KOPT-K1 (cell line): ENCODE results near the gene PAQR5.

Experiments
- H3K27ac ChIP-seq: fragments of 200-600 bp; sonication (generic); 2 replicates; pipeline ENCODE4 v1.5.1; 2016; ENCODE audit warnings: antibody characterized with exemption, mild to moderate bottlenecking, low read depth, low read length; ENCODE audit not compliant: poor library complexity, severe bottlenecking
- H3K36me3 ChIP-seq: fragments of 200-600 bp; sonication (generic); 2 replicates; pipeline ENCODE4 v1.5.1; 2017; ENCODE audit warnings: antibody characterized with exemption, mild to moderate bottlenecking, low read length, moderate library complexity; ENCODE audit not compliant: insufficient read depth
- H3K9me3 ChIP-seq: fragments of 200-600 bp; sonication (generic); 2 replicates; pipeline ENCODE4 v1.5.1; 2017; ENCODE audit warnings: antibody characterized with exemption, low read length, mild to moderate bottlenecking; ENCODE audit not compliant: insufficient read depth, poor library complexity, severe bottlenecking

The PAQR5 gene

GRCh38 chr15:69302929-69303328 is 4.2 kb downstream of the PAQR5 start:
- no peak overlapping the region for H3K27ac ChIP-seq
- H3K36me3 ChIP-seq: no peaks in the 10 kb centered on the region
- H3K9me3 ChIP-seq: no peaks in the 10 kb centered on the region

- no peaks in the 10 kb centered on the region for H3K36me3 ChIP-seq
- no peak overlapping the region for H3K27ac ChIP-seq
- no peaks in the 10 kb centered on the region for H3K9me3 ChIP-seq
Measured at GRCh38 chr15:69303337-69304181, 4.8 kb downstream of the PAQR5 start.

- Histone ChIP-seq H3K27ac (no peak overlapping the region), H3K36me3 (no peaks in the 10 kb centered on the region), H3K9me3 (no peaks in the 10 kb centered on the region)
Measured at GRCh38 chr15:69304182-69304545, 5.5 kb downstream of the PAQR5 start.

- no peak overlapping the region for H3K27ac ChIP-seq
- no peaks in the 10 kb centered on the region for H3K36me3 ChIP-seq
- no peaks in the 10 kb centered on the region for H3K9me3 ChIP-seq
Measured at GRCh38 chr15:69305204-69305931, 6.7 kb downstream of the PAQR5 start.

- no peaks in the 10 kb centered on the region for H3K36me3 ChIP-seq
- no peak overlapping the region for H3K27ac ChIP-seq
- no peaks in the 10 kb centered on the region for H3K9me3 ChIP-seq
Measured at GRCh38 chr15:69305933-69306568, 7.3 kb downstream of the PAQR5 start.

- H3K9me3 ChIP-seq: no peaks in the 10 kb centered on the region
- no peak overlapping the region for H3K27ac ChIP-seq
- H3K36me3 ChIP-seq: no peaks in the 10 kb centered on the region
Measured at GRCh38 chr15:69307939-69308338, 9.2 kb downstream of the PAQR5 start.

GRCh38 chr15:69308949-69309348 is 10.2 kb downstream of the PAQR5 start:
- Histone ChIP-seq H3K36me3 (no peaks in the 10 kb centered on the region), H3K27ac (no peak overlapping the region), H3K9me3 (no peaks in the 10 kb centered on the region)

- Histone ChIP-seq H3K36me3 (no peaks in the 10 kb centered on the region), H3K27ac (no peak overlapping the region), H3K9me3 (no peaks in the 10 kb centered on the region)
Measured at GRCh38 chr15:69311319-69311721, 12.6 kb downstream of the PAQR5 start.

- Histone ChIP-seq H3K9me3 (no peaks in the 10 kb centered on the region), H3K36me3 (no peaks in the 10 kb centered on the region), H3K27ac (no peak overlapping the region)
Measured at GRCh38 chr15:69313432-69314000, 14.8 kb downstream of the PAQR5 start.

- Histone ChIP-seq H3K9me3 (no peaks in the 10 kb centered on the region), H3K36me3 (no peaks in the 10 kb centered on the region), H3K27ac (no peak overlapping the region)
Measured at GRCh38 chr15:69314131-69314530, 15.4 kb downstream of the PAQR5 start.

- Histone ChIP-seq H3K36me3 (no peaks in the 10 kb centered on the region), H3K9me3 (no peaks in the 10 kb centered on the region), H3K27ac (no peak overlapping the region)
Measured at GRCh38 chr15:69314736-69315135, 16.0 kb downstream of the PAQR5 start.

- H3K27ac ChIP-seq: no peak overlapping the region
Measured at GRCh38 chr15:69315402-69316110, 16.8 kb downstream of the PAQR5 start.

GRCh38 chr15:69316291-69316690 is 17.6 kb downstream of the PAQR5 start:
- Histone ChIP-seq H3K9me3 (no peaks in the 10 kb centered on the region), H3K27ac (no peak overlapping the region), H3K36me3 (no peaks in the 10 kb centered on the region)

More at GRCh38 chr15:69315402-69316110, 16.8 kb downstream of the PAQR5 start:
- Histone ChIP-seq H3K9me3 (no peaks in the 10 kb centered on the region), H3K36me3 (no peaks in the 10 kb centered on the region)

- no peak overlapping the region for H3K27ac ChIP-seq
- H3K9me3 ChIP-seq: no peaks in the 10 kb centered on the region
- H3K36me3 ChIP-seq: no peaks in the 10 kb centered on the region
Measured at GRCh38 chr15:69317392-69317841, 18.7 kb downstream of the PAQR5 start.
